ENCODE measurements around the gene DCC. TPM values are rescaled to one million over a fixed set of nuclear protein-coding genes. Genes with fewer than 3 reads are reported as not detected.

DCC gene
- total and polyA plus RNA-seq, 2 of the 8 experiments (the other 6 are each of a cell fraction or from before 2014, with no cell fraction given) = 0.14 to 1.4 TPM

DNA sequence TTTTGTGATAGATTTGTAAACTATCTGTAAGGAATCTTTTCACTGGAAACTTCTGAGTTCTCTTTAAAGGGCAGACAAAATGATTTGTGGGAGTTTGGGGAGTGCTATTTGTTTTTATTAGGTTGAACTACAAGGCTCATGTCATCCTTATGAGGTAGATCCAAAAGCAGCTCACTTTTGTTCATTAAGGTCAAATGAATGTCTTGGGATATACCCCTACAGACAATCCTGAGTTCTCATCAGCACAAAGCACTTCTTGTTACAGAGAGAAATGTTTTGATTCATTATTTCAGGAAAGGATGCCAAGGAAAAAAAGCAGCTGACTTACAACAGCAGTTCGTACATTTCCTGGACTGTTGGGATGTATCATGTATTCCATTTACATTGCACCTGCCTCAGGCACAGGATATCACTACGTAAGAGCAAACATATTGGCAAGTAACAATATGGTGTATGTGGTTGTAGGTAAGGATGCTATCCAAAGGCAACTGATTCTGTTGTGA is 68.9 kb downstream of the DCC start:
- no peak for TF ChIP-seq SIN3A (conservative IDR thresholded peaks at IDR 0.05 in 1 of 2, IDR thresholded peaks at IDR 0.05 in 1 of 2; ENCODE audit: low read depth in 1 of 2, low read length in 2 of 2)
- TF ChIP-seq CBX5 (IDR thresholded peaks at IDR 0.05; ENCODE audit: low read depth, low read length) = no peak
- no peak for TF ChIP-seq JUN (IDR thresholded peaks at IDR 0.05; ENCODE audit: low read depth, low read length)
- TF ChIP-seq SP1 (IDR thresholded peaks at IDR 0.05; ENCODE audit: low read depth, low read length) = no peak
- TF ChIP-seq GTF2F1 (IDR thresholded peaks at IDR 0.05; ENCODE audit: borderline replicate concordance, low read depth, low read length) = no peak
- no peak for TF ChIP-seq POLR2A (IDR thresholded peaks at IDR 0.05; ENCODE audit: control extremely low read depth in 1 of 2, low read depth in 2 of 2, low read length in 2 of 2)
- TF ChIP-seq GABPA (IDR thresholded peaks at IDR 0.05; ENCODE audit: borderline replicate concordance, insufficient read depth, low read length) = no peak
- TF ChIP-seq EGR1 (IDR thresholded peaks at IDR 0.05; ENCODE audit: borderline replicate concordance, low read depth, low read length) = no peak
- Histone ChIP-seq H4K91ac (replicated peaks; ENCODE audit: insufficient read length, low read length) (no peak overlapping the region), H2AK5ac (ENCODE audit: low read depth, low read length) (no peak overlapping the region), H3K4me2 (ENCODE audit: insufficient read depth in 1 of 2, low read depth in 2 of 2, low read length in 2 of 2) (no peak overlapping the region), H4K20me1 (replicated peaks in 1 of 2; ENCODE audit: control insufficient read depth in 1 of 2, insufficient read depth in 2 of 2, low read length in 2 of 2) (no peaks in the 10 kb centered on the region), H2BK15ac (ENCODE audit: low read length) (no peak overlapping the region), H3K27me3 (replicated peaks in 1 of 4; ENCODE audit: control insufficient read depth in 3 of 4, extremely low read depth in 1 of 4, insufficient read depth in 3 of 4, low read length in 3 of 4) (no peaks in the 10 kb centered on the region), H2BK5ac (ENCODE audit: low read depth, low read length) (no peak overlapping the region), H3K4me3 (ENCODE audit: extremely low read depth in 1 of 4, insufficient read depth in 2 of 4, low read depth in 3 of 4, low read length in 4 of 4) (no peak overlapping the region), H3K56ac (replicated peaks; ENCODE audit: insufficient read length, low read depth, low read length) (no peak overlapping the region), H3K79me1 (ENCODE audit: low read depth, low read length) (no peaks in the 10 kb centered on the region), H4K8ac (ENCODE audit: extremely low read depth, insufficient read depth, low read length) (no peak overlapping the region), H3K14ac (ENCODE audit: insufficient read length) (no peak overlapping the region), H3K79me2 (ENCODE audit: control insufficient read depth in 1 of 2, insufficient read depth in 2 of 2, low read length in 2 of 2) (no peaks in the 10 kb centered on the region), H2AFZ (ENCODE audit: low read length) (no peak overlapping the region), H3K9me3 (ENCODE audit: insufficient read depth in 2 of 2, low read depth in 1 of 2, low read length in 1 of 2) (no peaks in the 10 kb centered on the region), H3K36me3 (ENCODE audit: control insufficient read depth in 2 of 4, insufficient read depth in 4 of 4, low read length in 3 of 4) (no peaks in the 10 kb centered on the region), H3K4me1 (replicated peaks in 1 of 4; ENCODE audit: control insufficient read depth in 3 of 4, insufficient read depth in 4 of 4, low read length in 3 of 4) (no peaks in the 10 kb centered on the region), H3K9ac (replicated peaks in 1 of 4; ENCODE audit: extremely low read depth in 1 of 4, low read depth in 3 of 4, low read length in 3 of 4) (no peak overlapping the region), H2BK20ac (ENCODE audit: low read length) (no peak overlapping the region), H4K5ac (ENCODE audit: insufficient read length, low read depth, low read length) (no peak overlapping the region), H2BK12ac (ENCODE audit: low read depth, low read length) (no peak overlapping the region), H3K23ac (ENCODE audit: insufficient read length) (no peak overlapping the region), H3K23me2 (ENCODE audit: low read depth, low read length) (no peaks in the 10 kb centered on the region), H3K18ac (ENCODE audit: extremely low read depth, low read length) (no peak overlapping the region), H3K27ac (ENCODE audit: low read depth, low read length) (no peak overlapping the region), H3K4ac (replicated peaks; ENCODE audit: insufficient read length, low read depth, low read length) (no peak overlapping the region), H2BK120ac (replicated peaks; ENCODE audit: low read depth, low read length) (no peak overlapping the region)
- 96% methylated on average over 2 of the region's 2 CpGs; no CpG with 5 or more reads in 1 of the 2 experiments for WGBS, 2 experiments (ENCODE audit: extremely low coverage in 1 of 2, insufficient coverage in 1 of 2, insufficient read length in 1 of 2, insufficient replicate concordance in 2 of 2, low coverage in 1 of 2, low lambda C conversion rate in 2 of 2, missing lambda C conversion rate in 1 of 2)
- ChIA-PET POLR2A (ENCODE audit: partially characterized antibody) (no interaction called here), CTCF (ENCODE audit: partially characterized antibody) (interaction anchor here (0.6 to 0.9 kb wide), 2 partner anchors 14 to 17 kb away, joined by 3 read pairs; no protein-coding TSS in a partner anchor)
- FAIRE-seq (no peak), DNase-seq (ENCODE audit: low read depth in 1 of 2, low spot score in 2 of 2) (no peak)

All from H1 (cell line).